PC-9 (cell line): ENCODE measurements around the gene CNOT1.

Experiments
- CTCF ChIP-seq: fragments of 200-600 bp; sonication (generic); conservative IDR thresholded peaks from 2 replicates; pipeline ENCODE4 v1.6.1; 2017; ENCODE audit warnings: mixed run types, antibody characterized with exemption, mild to moderate bottlenecking, moderate library complexity
- EZH2 ChIP-seq: fragments of 200-600 bp; sonication (generic); IDR thresholded peaks from 2 replicates; pipeline ENCODE4 v1.8.0; 2017; ENCODE audit warnings: antibody characterized with exemption, low read depth

DNA sequence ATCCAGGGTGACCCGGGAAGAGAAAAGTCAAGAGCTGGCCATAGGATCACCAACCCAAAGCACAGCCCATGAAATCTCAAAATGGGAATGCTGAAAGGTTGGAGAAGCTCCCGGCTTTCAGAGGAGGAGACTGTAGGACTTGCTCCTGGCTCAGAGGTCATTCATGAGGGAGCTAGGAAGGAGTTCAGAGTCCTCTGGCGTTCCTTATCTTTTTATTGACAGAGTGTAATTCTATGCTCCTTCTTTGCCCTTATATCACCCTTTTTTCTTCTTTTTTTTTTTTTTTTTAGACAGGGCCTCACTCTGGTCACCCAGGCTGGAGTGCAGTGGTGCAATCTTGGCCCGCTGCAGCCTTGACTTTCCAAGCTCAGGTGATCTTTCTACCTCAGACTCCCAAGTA, 27.3 kb upstream of the CNOT1 start:
- TF ChIP-seq CTCF (no peak), EZH2 (no peak)
